WERI-Rb-1 (cell line): ENCODE measurements around the gene LIMK2.
"Not testable (repeated sequence)": the region's sequence is repeated elsewhere in the genome, so short reads cannot be mapped to it uniquely, and the experiment has no call there.

Source experiments
- DNase-seq: peaks from one replicate; pipeline ENCODE4 v3.0.0-alpha.2; 2020
- H3K27ac ChIP-seq: fragments of 250-450 bp; sonication (Bioruptor Pico); 2 replicates; pipeline ENCODE4 v1.5.1; 2020; ENCODE audit warnings: mild to moderate bottlenecking, moderate library complexity
- H3K27me3 ChIP-seq: fragments of 250-450 bp; sonication (Bioruptor Pico); 2 replicates; pipeline ENCODE4 v1.5.1; 2021; ENCODE audit warnings: mild to moderate bottlenecking, low read depth, moderate library complexity; ENCODE audit not compliant: insufficient read depth, severe bottlenecking
- H3K36me3 ChIP-seq: fragments of 250-450 bp; sonication (Bioruptor Pico); 2 replicates; pipeline ENCODE4 v1.5.1; 2020; ENCODE audit warnings: mild to moderate bottlenecking, moderate library complexity
- H3K4me3 ChIP-seq: 2 replicates; pipeline ENCODE4 v1.5.1; 2011; ENCODE audit warnings: low read depth, mild to moderate bottlenecking, control low read depth, low read length
- H3K9me3 ChIP-seq: fragments of 250-450 bp; sonication (Bioruptor Pico); 2 replicates; pipeline ENCODE4 v1.5.1; 2021; ENCODE audit warnings: mild to moderate bottlenecking, moderate library complexity; ENCODE audit not compliant: severe bottlenecking
- CTCF ChIP-seq: IDR thresholded peaks from 2 replicates; pipeline ENCODE4 v1.5.1; 2011; ENCODE audit warnings: low read depth, mild to moderate bottlenecking, control low read depth, inconsistent platforms, low read length

Gene LIMK2

GRCh38 chr22:31302537-31302936 lies 90.4 kb downstream of the LIMK2 start:
- H3K27me3 ChIP-seq: no peaks in the 10 kb centered on the region

GRCh38 chr22:31305194-31305593 lies 93.1 kb downstream of the LIMK2 start:
- no peak overlapping the region for H3K27ac ChIP-seq
- no peak overlapping the region for H3K4me3 ChIP-seq
- no peak for TF ChIP-seq CTCF
- no peak for DNase-seq
- no peaks in the 10 kb centered on the region for H3K9me3 ChIP-seq
- no peaks in the 10 kb centered on the region for H3K27me3 ChIP-seq
- no peaks in the 10 kb centered on the region for H3K36me3 ChIP-seq

More at GRCh38 chr22:31302537-31302936, 90.4 kb downstream of the LIMK2 start:
- Histone ChIP-seq H3K27ac (no peak overlapping the region), H3K9me3 (no peaks in the 10 kb centered on the region), H3K4me3 (no peak overlapping the region), H3K36me3 (no peaks in the 10 kb centered on the region)
- no peak for TF ChIP-seq CTCF
- DNase-seq: no peak

- no peak for TF ChIP-seq CTCF
- Histone ChIP-seq H3K27ac (no peak overlapping the region), H3K4me3 (no peak overlapping the region), H3K36me3 (no peaks in the 10 kb centered on the region), H3K9me3 (no peaks in the 10 kb centered on the region), H3K27me3 (no peaks in the 10 kb centered on the region)
- DNase-seq: no peak
Observed at GRCh38 chr22:31308181-31308580, 96.1 kb downstream of the LIMK2 start.

GRCh38 chr22:31313366-31314147 lies 101.5 kb downstream of the LIMK2 start:
- Histone ChIP-seq H3K27me3 (no peaks in the 10 kb centered on the region), H3K36me3 (no peaks in the 10 kb centered on the region), H3K9me3 (peaks cover 3% of the 10 kb centered on the region), H3K27ac (no peak overlapping the region), H3K4me3 (no peak overlapping the region)
- TF ChIP-seq CTCF: peak; percentile 63
- peak; percentile 62 for DNase-seq

GRCh38 chr22:31314220-31314619 lies 102.1 kb downstream of the LIMK2 start:
- not testable (repeated sequence) for H3K27ac ChIP-seq, H3K27me3 ChIP-seq, DNase-seq, H3K36me3 ChIP-seq, H3K9me3 ChIP-seq, H3K4me3 ChIP-seq

GRCh38 chr22:31321421-31321820 lies 109.3 kb downstream of the LIMK2 start:
- H3K9me3 ChIP-seq: no peaks in the 10 kb centered on the region
- no peaks in the 10 kb centered on the region for H3K27me3 ChIP-seq
- H3K36me3 ChIP-seq: peaks cover 27% of the 10 kb centered on the region
- DNase-seq: no peak
- no peak overlapping the region for H3K27ac ChIP-seq
- no peak overlapping the region for H3K4me3 ChIP-seq
- TF ChIP-seq CTCF: no peak
